Measurements from ENCODE around the gene C11orf21.
"Not testable (repeated sequence)": the region's sequence is repeated elsewhere in the genome, so short reads cannot be mapped to it uniquely, and the experiment has no call there.

C11orf21 gene

DNA sequence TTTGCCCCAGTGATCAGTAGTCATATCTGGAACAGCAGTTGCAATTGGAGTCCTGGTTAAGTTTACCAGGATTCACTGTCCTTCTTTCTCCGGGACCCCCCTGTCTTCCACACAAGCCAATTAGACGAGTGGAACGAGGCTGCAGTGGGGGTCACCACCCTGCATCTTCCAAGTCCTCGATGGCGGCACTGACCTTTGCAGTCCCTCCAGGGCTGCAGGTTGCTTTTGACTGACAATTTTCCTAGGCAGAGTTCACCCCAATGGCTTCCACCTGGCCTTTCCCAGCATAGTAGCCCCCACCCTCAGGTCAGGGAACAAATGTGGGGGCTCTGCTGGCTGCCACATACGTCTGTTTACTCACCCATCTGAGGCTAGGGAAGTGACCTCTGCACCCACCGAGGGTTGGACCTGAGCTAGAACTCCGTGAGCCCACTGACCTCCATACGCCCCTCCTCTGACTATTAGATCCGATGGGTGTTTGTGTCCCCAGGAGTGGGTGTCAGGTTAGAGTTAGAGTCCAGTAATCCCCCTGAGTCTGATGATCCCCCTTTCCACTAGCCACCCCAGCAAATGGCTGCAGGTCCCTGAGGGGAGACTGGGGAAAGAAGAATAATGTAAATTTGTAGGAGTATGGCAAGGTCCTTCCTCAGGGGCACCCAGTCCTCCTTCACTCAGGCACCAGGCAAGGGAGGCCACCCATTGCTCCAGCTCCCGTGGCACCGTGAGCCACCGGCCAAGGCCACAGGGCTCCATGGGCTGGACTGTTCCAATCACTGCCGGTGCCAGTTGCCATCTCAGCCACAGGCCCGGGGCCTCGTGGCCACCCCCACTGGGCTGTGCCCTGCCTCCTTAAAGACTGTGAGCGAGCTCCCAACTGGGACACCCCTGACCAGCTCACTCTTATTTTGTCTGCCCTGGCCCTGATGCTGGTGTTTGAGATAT is 5.5 kb downstream of the C11orf21 start:
- no peak for DNase-seq

DNA sequence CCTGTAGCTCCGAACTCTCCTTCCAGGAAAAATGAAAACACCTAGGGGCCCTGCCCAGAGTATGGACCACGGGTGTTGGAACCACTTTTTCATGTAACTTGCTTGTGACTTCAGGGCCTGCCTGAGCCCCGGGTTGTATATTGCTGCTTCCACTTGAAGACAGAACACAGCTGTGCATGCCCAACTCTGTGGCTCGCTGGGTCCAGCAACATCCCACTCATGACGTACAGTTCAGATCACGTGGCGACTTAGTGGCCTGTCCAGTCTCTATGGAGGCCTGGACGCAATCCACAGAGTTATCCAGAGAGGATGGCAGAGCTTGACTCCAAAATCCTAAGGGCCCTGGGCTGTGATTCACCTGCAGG is 6.8 kb downstream of the C11orf21 start:
- no peak for DNase-seq

DNA sequence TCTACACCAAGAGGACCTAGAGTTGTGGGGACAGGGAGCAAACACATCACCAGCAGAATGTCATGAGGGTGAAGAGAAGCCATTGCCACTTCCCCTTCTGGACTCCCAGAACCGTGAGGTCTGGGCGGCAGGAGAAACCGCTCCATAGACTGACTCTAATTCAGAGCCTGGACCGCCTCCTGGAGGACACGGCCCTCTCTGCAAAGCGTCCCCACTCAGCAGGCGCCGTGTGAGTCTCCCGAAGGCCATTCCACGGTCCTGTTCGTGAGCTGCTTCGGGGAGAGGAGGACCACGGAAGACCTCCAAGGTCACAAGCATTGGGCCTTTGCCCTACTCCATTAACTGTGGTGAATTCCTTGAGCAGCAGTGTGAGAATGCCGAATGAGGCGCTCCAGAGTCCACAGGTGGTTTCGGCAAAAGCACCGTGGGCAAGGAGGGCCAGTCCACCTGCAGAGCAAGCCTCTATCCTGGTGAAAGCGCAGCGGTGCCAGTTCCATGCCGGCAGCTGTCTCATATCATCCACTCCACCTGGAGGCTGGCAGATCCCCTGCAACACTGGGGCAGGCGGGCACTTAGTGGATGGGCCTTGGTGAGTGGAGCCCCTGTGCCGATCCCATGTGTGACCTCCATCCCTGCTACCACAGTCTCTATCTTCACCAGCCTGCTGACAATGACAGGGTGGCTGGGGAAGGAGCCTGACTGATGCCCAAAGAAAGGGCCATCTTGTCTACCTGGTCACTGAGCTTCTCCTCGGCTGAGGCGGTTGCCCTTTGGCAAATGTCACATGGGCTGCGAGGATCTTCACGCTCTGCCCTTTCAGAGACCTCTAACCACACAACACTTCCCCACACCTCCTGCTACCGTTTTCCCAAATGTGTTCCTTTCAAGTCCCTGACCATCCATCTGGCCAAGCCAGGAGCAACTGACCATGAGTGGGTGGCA is 7.5 kb downstream of the C11orf21 start:
- DNase-seq, result no peak

DNA sequence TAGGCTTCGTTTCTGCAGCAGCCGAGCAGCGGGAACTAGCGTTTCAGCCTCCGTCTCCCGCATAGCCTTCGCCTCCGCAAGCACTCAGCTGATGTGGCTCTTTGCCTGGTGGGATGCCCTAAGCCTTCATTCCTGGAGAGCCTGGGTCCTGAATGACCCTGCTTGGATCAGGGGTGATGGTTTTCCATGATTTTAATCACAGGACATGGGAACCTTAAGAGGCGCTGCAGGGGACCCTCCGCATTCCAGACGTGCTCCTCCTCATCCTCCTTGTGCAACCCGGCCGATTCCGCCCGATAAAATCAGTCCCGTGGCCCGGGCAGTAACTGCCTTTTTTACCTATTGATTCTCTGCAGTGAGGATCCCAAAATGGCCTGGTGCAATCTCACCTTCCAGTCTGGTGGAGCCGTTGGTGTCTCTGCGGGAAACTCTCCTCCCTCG is 8.2 kb downstream of the C11orf21 start:
- DNase-seq, result no peak

DNA sequence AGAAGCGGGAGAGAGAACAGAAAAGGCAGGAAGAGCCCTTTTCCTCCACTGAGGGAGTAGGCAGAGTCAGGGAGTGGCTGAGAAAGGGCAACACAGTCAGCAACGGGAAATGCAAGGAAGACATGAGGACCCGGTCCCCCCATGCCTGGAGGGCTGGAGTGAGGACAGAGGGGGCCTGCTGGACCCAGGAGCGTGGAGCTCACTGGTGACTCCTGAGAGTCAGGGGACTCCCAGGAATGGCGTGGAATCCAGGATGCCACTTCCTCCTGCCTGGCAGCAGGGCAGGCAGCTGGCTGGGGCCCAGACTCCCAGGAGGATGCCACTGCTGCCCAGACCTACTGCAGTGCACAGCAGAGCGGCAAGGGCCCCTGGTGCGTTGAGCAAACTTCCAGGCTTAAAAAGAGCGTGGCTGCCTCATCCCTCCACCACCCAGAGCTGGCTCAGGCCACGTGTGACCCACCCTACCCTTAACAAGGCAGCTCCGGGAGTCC is 11.3 kb downstream of the C11orf21 start:
- DNase-seq, result no peak

DNA sequence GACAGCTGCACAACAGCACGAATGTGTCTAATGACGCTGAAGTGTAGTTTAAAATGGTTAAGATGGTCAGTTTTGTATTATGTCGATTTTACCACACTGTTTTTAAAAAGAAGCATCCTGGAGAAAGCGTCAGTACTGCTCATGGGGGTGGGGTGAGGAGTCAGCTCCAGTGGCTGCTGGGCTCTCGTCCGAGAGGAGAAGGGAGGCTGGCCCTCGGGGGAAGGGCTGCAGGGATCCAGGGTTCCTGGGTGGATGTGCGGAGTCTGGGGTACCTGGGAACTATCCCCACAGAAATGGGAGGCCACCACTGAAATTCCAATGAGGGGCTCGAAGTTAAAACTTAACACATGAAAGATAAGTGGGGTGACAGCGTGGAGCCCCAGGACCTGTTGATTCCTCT is 11.9 kb downstream of the C11orf21 start:
- no peak for DNase-seq

DNA sequence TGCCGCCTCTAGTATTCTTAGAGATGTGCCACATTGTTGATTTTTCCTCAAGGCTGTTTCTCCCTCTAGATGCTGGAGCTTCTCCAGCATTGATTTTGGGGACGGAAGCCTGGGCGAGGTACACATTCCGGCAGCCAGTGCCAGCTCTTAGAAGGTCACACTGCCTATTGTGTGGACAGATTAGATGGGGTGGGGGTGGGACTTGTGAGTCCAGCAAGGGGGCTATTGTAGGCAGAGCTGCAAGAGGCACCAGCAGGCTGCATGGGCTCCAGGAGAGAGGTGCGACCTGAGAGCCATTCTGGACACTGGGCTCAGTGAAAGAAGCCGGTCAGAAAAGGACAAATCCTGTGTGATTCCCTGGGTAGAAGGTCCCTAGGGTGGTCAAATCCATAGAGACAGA is 12.4 kb downstream of the C11orf21 start:
- no peak for DNase-seq

DNA sequence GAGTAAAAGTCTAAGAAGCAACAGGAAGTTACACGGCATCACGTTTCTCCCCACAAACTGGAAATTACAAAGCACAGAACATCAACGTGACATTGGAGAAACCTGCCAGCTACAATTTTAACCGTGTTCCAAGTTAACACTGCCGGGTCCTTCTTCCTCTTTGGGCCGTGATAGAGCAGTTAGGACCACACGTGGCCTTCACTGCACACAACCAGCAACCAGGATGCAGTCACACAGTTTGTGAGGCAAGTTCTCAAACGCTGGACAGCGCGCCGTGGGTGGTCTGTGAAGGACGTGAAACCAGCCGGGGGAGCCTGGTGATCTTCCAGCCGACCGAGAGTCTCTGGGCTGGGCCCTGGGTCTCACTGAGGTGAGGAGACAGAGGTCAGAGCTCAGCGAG is 14.6 kb downstream of the C11orf21 start:
- DNase-seq, result no peak

DNA sequence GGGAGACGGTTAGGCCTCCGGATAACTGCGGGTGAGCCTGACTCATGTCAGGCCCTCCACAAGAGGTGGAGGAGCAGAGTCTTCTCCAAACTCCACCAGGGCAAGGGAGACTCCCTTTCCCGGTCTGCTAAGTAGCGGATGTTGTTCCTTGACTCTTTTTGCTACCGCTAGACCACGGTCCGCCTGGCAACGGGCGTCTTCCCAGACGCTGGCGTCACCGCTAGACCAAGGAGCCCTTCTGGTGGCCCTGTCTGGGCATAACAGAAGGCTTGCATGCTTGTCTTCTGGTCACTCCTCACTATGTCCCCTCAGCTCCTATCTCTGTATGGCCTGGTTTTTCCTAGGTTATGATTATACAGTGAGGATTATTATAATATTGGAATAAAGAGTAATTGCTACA is 15.4 kb downstream of the C11orf21 start:
- not testable (repeated sequence) for DNase-seq

DNA sequence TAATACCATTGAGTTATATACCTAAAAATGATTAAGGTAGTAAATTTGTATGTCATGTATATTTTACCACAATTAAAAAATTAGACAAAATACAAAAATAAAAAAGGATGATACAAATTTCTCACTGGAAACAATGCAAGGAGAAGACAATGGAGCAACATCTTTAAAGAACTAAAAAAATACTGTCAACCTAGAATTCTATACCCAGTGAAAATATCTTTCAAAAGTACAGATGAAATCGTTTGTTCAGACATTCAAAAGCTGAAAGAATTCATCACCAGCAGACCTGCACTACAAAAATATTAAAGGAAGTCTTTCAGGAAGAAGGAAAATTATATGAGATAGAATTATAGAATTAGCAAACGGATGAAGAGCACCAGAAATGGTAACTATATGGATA is 21.5 kb downstream of the C11orf21 start:
- DNase-seq, result no peak

DNA sequence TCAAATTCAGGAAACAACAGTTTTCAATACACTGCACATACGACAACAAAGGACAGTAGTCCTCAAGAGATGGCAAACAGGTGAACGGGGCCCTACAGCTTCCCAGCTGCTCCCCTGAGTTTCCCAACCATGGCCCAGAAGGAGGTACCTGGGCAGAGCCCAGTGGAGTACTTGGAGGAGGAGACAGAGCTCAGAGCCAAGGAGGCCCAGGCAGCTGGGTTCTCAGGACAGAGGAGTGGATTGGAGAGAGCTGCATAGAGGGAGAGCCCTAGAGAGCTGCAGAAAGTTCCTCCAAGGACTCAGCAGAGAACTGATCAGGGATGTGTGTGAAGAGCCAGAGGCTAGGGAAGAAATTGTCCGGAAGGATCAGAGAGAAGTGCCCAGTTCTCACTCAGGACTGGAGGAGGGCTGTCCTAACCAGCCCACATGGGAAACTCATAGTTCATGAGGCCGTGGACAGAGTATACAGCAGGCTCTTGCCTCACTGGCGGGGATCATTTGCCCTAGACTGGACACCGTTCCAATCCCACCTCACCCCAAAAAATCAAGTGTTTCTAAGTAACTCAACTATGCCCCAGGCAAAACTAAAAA is 23.7 kb downstream of the C11orf21 start:
- no peak for DNase-seq

DNA sequence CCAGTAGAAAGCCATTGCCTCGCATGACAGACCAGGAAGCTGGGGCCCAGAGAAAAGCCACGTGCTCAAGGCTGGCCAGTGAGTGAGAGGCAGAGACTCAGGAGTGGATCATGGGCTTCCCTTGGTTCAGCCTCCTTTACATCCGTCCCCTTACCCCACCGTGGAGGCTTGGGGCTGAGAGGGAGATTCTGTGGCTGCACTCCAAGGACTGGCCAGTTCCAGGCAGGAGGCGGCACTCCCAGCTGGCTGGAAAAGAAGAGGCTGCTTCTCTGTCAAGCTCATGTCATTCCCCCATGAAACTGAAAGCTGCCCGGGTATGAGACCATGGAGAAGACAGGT is 24.7 kb downstream of the C11orf21 start:
- DNase-seq, result no peak

DNA sequence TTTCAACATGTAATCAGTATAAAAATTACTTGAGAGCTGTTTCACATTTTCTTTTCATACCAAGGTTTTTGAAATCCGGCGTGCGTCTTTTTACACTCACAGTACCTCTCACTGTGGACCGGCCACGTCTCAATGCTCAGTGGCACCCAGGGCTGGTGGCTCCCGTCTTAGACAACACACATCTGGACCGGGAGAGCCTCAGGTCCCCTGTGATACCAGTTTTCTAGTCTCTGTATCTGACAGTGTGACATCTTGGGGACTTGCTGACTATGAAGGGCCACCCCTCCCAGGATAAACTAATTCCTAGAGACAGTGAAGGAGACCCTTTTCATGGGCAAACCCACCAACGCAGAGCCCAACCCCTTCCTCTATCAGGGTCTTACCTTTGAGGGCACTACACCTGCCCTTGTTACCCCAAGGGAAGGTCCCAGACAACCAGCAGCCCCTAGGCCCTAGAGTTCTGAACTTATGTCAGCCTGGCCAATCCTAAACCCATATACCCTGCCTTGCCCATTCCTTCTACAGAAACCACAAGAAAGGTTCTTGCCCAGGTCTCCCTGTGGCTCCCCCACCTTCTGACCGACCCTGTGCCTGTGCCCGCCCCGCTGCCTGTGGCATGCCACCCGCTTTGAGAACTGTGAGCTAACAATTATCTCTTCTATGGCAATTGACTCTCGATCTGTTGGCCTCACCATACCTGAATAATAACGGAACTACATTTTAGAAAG is 25.3 kb downstream of the C11orf21 start:
- no peak for DNase-seq

DNA sequence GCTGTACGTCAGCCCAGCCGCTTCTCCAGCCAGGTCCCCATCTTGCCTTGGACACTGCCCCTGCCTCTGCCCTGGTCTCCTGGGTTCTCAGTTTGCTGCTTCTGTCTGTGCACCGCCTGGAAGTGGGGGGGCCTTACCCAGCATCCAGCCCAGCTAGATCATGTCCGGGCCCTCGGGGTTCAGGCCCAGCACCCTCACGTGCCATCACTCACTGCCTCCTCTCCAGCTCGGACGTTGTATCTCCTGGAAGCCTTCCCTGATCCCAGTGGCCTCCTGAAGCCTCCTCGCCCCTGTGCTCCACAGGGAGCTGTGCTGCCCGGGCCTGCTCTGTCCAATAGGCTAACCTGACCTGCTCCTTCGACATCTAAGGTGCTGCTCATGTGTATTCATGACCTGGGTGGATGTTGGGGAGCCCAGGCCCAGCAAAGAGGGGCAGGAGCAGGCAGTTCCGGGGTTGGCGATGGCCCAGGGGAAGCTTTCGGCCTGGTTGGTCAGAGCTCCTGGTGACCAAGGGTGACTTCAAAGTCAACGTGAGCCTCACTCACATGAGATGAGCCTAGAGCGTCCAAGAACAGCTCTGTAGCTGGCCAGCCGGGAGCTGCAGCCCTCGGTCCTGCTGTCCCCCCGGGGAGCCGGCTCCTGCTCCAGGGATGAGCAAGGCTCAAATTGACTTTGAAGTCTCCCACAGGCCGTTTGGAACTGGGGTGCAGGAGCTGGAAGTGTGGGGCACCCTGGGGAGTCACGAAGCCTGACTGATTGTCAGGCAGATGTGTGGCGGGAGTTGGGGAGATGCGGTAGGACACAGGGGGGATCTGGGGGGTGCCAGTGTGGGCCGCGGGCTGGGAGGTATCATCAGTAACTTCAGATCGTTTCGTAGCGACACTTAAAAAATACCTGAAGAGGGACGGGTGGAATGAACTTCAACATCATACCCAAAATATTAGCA is 26.1 kb downstream of the C11orf21 start:
- no peak for DNase-seq

DNA sequence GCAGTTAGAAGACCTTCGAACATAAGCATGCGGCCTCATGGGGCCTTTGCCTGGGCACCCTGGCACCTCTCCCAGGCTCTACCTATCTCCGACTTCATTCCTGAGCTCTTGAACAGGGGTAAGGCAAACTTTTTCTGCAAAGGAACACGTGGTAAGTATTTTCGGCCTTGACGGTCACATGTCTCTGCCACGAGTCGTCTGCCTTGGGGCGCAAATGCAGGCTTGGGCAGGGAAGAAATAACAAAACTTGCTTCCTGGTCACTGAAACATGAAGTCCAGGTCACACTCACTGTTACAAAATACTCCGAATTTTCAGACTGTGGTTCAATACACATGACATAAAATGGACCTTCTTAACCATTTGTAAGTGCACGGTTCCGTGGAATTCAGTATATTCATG is 27.9 kb downstream of the C11orf21 start:
- no peak for DNase-seq

DNA sequence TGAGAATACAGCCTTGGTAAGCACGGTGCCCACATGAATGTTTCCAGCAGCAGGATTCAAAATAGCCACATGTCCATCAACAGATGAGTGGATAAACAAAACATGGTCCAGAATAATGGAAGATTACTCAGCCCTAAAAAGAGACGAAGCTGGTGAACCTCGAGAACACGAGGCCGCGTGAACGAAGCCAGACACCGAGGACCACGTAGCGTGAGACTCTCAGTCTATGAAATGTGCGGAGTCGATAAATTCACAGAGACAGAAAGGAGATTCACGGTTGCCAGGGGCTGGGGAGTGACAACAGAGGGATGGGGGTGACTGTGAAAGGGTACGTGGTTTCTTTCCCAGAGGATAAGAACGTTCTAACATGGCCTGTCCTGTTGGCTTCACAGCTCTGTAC is 28.4 kb downstream of the C11orf21 start:
- DNase-seq, result no peak

DNA sequence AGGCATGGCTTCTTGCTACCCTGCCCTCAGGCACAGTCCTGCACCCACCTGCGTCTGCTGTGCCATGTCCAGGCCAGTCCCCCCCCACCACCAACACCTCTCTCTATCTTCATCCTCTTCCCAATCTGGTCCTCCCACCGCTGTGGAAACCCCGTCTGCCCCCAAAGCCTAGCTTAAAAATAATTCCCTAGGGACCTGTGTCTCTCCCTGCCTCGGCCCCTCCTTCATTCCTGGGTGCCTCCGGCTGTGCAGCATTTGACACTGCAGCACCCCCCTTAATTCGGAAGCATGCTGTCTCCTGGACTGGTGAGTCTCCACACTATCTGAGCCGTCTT is 28.8 kb downstream of the C11orf21 start:
- no peak for DNase-seq

DNA sequence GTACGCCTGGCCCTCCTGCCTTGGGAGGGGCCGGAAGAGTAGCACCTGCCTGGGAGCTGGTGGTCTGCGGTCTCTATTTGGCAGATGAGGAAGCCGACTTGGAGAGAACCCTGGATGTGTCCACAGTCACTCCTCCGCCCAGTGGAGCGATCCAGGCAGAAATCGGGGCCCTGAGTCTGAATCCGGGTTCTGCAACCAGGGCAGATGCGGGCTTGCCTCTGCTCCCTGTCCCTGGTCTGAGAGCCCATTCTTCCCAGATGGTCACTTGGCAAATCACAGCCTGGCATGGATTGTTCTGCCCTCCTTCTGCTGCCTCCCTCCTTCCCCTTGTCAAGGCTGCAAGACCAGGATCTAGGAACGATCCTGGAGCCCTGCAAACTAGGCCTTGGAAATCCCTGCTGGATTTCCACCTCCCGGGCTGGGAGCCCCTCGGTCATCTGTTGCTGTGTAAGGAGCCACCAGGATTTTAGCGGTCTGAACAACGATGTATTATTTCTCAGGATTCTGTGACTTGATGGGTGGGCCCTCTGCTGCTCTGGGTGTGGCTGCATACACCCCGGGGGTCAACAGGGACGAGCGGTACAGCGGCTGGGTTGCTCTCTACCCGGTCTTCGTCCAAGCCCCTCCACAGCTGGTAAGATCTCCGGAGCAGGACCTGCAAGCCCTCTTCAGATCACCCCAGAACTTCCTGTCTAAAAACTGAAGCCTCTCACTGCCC is 29.3 kb downstream of the C11orf21 start:
- DNase-seq, result no peak

DNA sequence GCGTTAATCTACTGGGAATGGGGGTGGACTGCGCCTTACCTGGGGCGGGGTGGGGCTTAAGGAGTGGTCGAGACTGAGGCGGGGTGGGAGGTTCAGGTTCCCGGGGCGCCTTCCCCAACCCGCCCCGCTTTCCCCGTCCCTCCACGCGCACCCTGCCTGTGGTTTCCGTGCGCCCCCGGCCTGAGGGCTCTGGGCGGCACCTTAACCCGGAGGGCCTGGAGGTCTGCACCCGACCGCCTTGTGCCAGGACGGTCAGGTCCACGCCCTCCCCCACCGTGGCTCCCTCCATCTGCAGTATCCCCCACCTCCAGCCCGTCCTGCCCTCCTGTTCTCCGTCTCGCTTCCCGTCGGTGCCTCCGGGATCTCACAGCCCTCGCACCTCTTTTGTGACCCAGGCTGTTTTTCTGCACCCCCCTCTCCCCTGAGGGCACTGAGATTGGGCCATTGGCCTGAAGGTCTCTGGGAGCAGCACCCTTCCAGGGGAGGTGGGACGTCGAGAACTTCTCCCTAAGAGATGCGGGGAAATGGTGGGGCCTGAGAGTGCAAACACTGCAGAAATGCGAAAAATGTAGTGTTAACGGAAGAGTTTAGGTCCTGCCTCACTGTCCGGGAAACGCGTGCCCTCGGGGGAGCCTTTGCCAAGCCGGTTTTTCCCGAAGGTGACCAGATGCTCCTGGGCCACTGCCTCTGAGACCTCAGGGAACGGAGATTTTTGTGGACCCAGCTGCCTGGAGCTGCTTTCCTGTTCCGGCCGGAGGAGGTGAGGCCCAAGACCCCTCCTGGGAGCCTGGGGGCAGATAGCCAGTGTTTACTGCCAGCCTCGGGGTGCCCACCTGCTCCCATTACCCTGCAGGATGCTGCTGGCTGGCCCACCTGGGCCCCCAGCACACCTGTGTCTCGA is 30.1 kb downstream of the C11orf21 start:
- DNase-seq, result no peak

DNA sequence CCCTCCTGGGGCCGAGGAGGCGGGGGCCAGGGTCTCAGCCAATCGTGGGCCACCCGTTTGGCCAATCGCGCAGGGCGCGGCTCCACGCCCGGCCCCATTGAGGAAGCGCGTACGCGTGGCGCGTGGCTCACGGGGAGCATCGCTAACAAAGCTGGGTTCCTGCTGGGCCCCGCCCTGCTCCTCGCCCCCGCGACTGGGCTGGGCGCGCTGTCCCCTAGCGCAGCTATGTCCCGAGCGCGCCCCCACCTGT is 30.7 kb downstream of the C11orf21 start:
- DNase-seq, result no peak
